ENCODE results near the gene WIPF1.

- TF ChIP-seq CTCF (IDR thresholded peaks at IDR 0.05; ENCODE audit: low read depth, low read length) = no peak
- no peak for TF ChIP-seq EZH2phosphoT487 (IDR thresholded peaks at IDR 0.05; ENCODE audit: low read depth)
Observed at GRCh38 chr2:174545240-174545639, 52.4 kb downstream of the WIPF1 start.

Data from OCI-LY3 (cell line).